ENCODE results near the gene MS4A7.

The MS4A7 gene

GRCh38 chr11:60343094-60343704 is 35.1 kb upstream of the MS4A7 start:
- TF ChIP-seq CTCF (IDR thresholded peaks at IDR 0.05; ENCODE audit: low read depth, low read length, missing control alignments) = peak; percentile 56
- no peak overlapping the region for H3K4me3 ChIP-seq (ENCODE audit: low read depth, low read length)
- no peak for DNase-seq (ENCODE audit: low read depth)

GRCh38 chr11:60344146-60344545 is 34.2 kb upstream of the MS4A7 start:
- H3K4me3 ChIP-seq (ENCODE audit: low read depth, low read length) = no peak overlapping the region
- no peak for DNase-seq (ENCODE audit: low read depth)
- TF ChIP-seq CTCF (IDR thresholded peaks at IDR 0.05; ENCODE audit: low read depth, low read length, missing control alignments) = no peak

GRCh38 chr11:60345489-60345888 is 32.8 kb upstream of the MS4A7 start:
- no peak for DNase-seq (ENCODE audit: low read depth)
- peak; percentile 81 for TF ChIP-seq CTCF (IDR thresholded peaks at IDR 0.05; ENCODE audit: low read depth, low read length, missing control alignments)
- no peak overlapping the region for H3K4me3 ChIP-seq (ENCODE audit: low read depth, low read length)

- no peak overlapping the region for H3K4me3 ChIP-seq (ENCODE audit: low read depth, low read length)
- no peak for TF ChIP-seq CTCF (IDR thresholded peaks at IDR 0.05; ENCODE audit: low read depth, low read length, missing control alignments)
- DNase-seq (ENCODE audit: low read depth) = no peak
These were observed 31.1 kb upstream of the MS4A7 start for GRCh38 chr11:60347084-60347797.

- H3K4me3 ChIP-seq (ENCODE audit: low read depth, low read length) = no peak overlapping the region
- DNase-seq (ENCODE audit: low read depth) = no peak
- peak; percentile 57 for TF ChIP-seq CTCF (IDR thresholded peaks at IDR 0.05; ENCODE audit: low read depth, low read length, missing control alignments)
These were observed 30.2 kb upstream of the MS4A7 start for GRCh38 chr11:60348116-60348515.

- DNase-seq (ENCODE audit: low read depth) = no peak
- no peak for TF ChIP-seq CTCF (IDR thresholded peaks at IDR 0.05; ENCODE audit: low read depth, low read length, missing control alignments)
- H3K4me3 ChIP-seq (ENCODE audit: low read depth, low read length) = no peak overlapping the region
These were observed 28.3 kb upstream of the MS4A7 start for GRCh38 chr11:60349990-60350389.

GRCh38 chr11:60357771-60358170 is 20.6 kb upstream of the MS4A7 start:
- DNase-seq (ENCODE audit: low read depth) = no peak
- H3K4me3 ChIP-seq (ENCODE audit: low read depth, low read length) = no peak overlapping the region
- no peak for TF ChIP-seq CTCF (IDR thresholded peaks at IDR 0.05; ENCODE audit: low read depth, low read length, missing control alignments)

All from GM12864 (cell line).